T-helper 2 cell (primary cell): Measurements from ENCODE around the gene ZNF223.

ENCODE experiments used
- DNase-seq, 5 experiments: peaks; one replicate each; pipeline versions ENCODE4 v3.0.0 to v3.0.0-alpha.2; 2012 to 2022
- total RNA-seq, 2 donors: gene quantifications; one replicate each; lab custom pipeline; 2026; lab: John Stamatoyannopoulos, UW

ZNF223 gene
- total RNA-seq, result 0 to 0.61 reads per million in 2 donors

GRCh38 chr19:44051650-44052402 is at the start of gene ZNF223:
Gene ZNF223 (plus strand): TSS chr19:44052036. CDS start chr19:44055177, 3,141 bp downstream.
- peak in 4 of 5 experiments; percentile 16 to 48 (median 41) for DNase-seq

GRCh38 chr19:44002212-44002565 is 49.6 kb upstream of the ZNF223 start:
- DNase-seq, result no peak

GRCh38 chr19:44002566-44003460 is 49.0 kb upstream of the ZNF223 start, which contains the start of gene ZNF230:
Gene ZNF230 (plus strand): TSS chr19:44002957. CDS start chr19:44007079, 4,122 bp downstream.
- peak; percentile 40 to 99 (median 72) for DNase-seq

GRCh38 chr19:44003461-44004009 is 48.3 kb upstream of the ZNF223 start:
- peak in 1 of 5 experiments; percentile 65 for DNase-seq

- DNase-seq, result no peak
These were observed 45.9 kb upstream of the ZNF223 start for GRCh38 chr19:44005973-44006372.

- DNase-seq, result no peak
These were observed 44.4 kb upstream of the ZNF223 start for GRCh38 chr19:44007473-44007872.

GRCh38 chr19:44010468-44010867 is 41.4 kb upstream of the ZNF223 start:
- no peak for DNase-seq

GRCh38 chr19:44019498-44019897 is 32.3 kb upstream of the ZNF223 start:
- DNase-seq, result no peak

GRCh38 chr19:44021221-44021620 is 30.6 kb upstream of the ZNF223 start:
- DNase-seq, result no peak

GRCh38 chr19:44024900-44025216 is 27.0 kb upstream of the ZNF223 start:
- DNase-seq, result no peak

GRCh38 chr19:44025217-44025936 is 26.5 kb upstream of the ZNF223 start, which contains the start of gene ZNF222:
Gene ZNF222 (plus strand): TSS chr19:44025379. CDS start chr19:44025437, 58 bp downstream.
- peak; percentile 23 to 95 (median 61) for DNase-seq

GRCh38 chr19:44026622-44027021 is 25.2 kb upstream of the ZNF223 start:
- DNase-seq, result no peak

GRCh38 chr19:44032001-44032610 is 19.7 kb upstream of the ZNF223 start:
- DNase-seq, result no peak

- no peak for DNase-seq
These were observed 9.7 kb upstream of the ZNF223 start for GRCh38 chr19:44042147-44042546.

- peak in 1 of 5 experiments; percentile 7 for DNase-seq
These were observed 841 bp upstream of the ZNF223 start for GRCh38 chr19:44050740-44051649.

GRCh38 chr19:44055870-44056269 is 4.0 kb downstream of the ZNF223 start:
- no peak for DNase-seq

GRCh38 chr19:44059229-44059628 is 7.4 kb downstream of the ZNF223 start:
- no peak for DNase-seq

GRCh38 chr19:44061038-44061437 is 9.2 kb downstream of the ZNF223 start:
- DNase-seq, result no peak

- DNase-seq, result no peak
These were observed 14.5 kb downstream of the ZNF223 start for GRCh38 chr19:44066305-44066704.

- no peak for DNase-seq
These were observed 17.6 kb downstream of the ZNF223 start for GRCh38 chr19:44069415-44069814.
